ENCODE results near the gene GLIPR2. TPM values are rescaled to one million over a fixed set of nuclear protein-coding genes. Genes with fewer than 3 reads are reported as not detected.

Gene GLIPR2
- total RNA-seq, 1 experiment from 2014 or later, result 19.1 TPM

GRCh38 chr9:36140086-36141084 is 3.9 kb downstream of the GLIPR2 start:
- no peak for DNase-seq (ENCODE audit: low read depth)
- in situ Hi-C loops (cut with HindIII; ENCODE audit: low pct_unique_long_range_greater_than_20kb, low sequenced_read_pairs), result no loop called here

- in situ Hi-C loops (cut with HindIII; ENCODE audit: low pct_unique_long_range_greater_than_20kb, low sequenced_read_pairs), result no loop called here
- DNase-seq (ENCODE audit: low read depth), result no peak
Observed at GRCh38 chr9:36141288-36141687, 4.8 kb downstream of the GLIPR2 start.

GRCh38 chr9:36141761-36142160 is 5.2 kb downstream of the GLIPR2 start:
- in situ Hi-C loops (cut with HindIII; ENCODE audit: low pct_unique_long_range_greater_than_20kb, low sequenced_read_pairs), result no loop called here
- no peak for DNase-seq (ENCODE audit: low read depth)

GRCh38 chr9:36142510-36143244 is 6.1 kb downstream of the GLIPR2 start:
- no peak for DNase-seq (ENCODE audit: low read depth)
- in situ Hi-C loops (cut with HindIII; ENCODE audit: low pct_unique_long_range_greater_than_20kb, low sequenced_read_pairs), result no loop called here

GRCh38 chr9:36143245-36143641 is 6.7 kb downstream of the GLIPR2 start:
- DNase-seq (ENCODE audit: low read depth), result no peak
- in situ Hi-C loops (cut with HindIII; ENCODE audit: low pct_unique_long_range_greater_than_20kb, low sequenced_read_pairs), result no loop called here

- in situ Hi-C loops (cut with HindIII; ENCODE audit: low pct_unique_long_range_greater_than_20kb, low sequenced_read_pairs), result no loop called here
- no peak for DNase-seq (ENCODE audit: low read depth)
Observed at GRCh38 chr9:36144309-36145232, 8.0 kb downstream of the GLIPR2 start.

- in situ Hi-C loops (cut with HindIII; ENCODE audit: low pct_unique_long_range_greater_than_20kb, low sequenced_read_pairs), result no loop called here
Observed at GRCh38 chr9:36145970-36146369, 9.4 kb downstream of the GLIPR2 start.

GRCh38 chr9:36146651-36147050 is 10.1 kb downstream of the GLIPR2 start:
- in situ Hi-C loops (cut with HindIII; ENCODE audit: low pct_unique_long_range_greater_than_20kb, low sequenced_read_pairs), result no loop called here

More at GRCh38 chr9:36145970-36146369, 9.4 kb downstream of the GLIPR2 start:
- DNase-seq (ENCODE audit: low read depth), result no peak

GRCh38 chr9:36147441-36148175 is 11.1 kb downstream of the GLIPR2 start:
- no peak for DNase-seq (ENCODE audit: low read depth)
- in situ Hi-C loops (cut with HindIII; ENCODE audit: low pct_unique_long_range_greater_than_20kb, low sequenced_read_pairs), result no loop called here

More at GRCh38 chr9:36146651-36147050, 10.1 kb downstream of the GLIPR2 start:
- no peak for DNase-seq (ENCODE audit: low read depth)

GRCh38 chr9:36148311-36149051 is 11.9 kb downstream of the GLIPR2 start:
- in situ Hi-C loops (cut with HindIII; ENCODE audit: low pct_unique_long_range_greater_than_20kb, low sequenced_read_pairs), result no loop called here
- peak; percentile 82 for DNase-seq (ENCODE audit: low read depth)

GRCh38 chr9:36149197-36149596 is 12.7 kb downstream of the GLIPR2 start:
- in situ Hi-C loops (cut with HindIII; ENCODE audit: low pct_unique_long_range_greater_than_20kb, low sequenced_read_pairs), result no loop called here
- no peak for DNase-seq (ENCODE audit: low read depth)

GRCh38 chr9:36150574-36151315 is 14.2 kb downstream of the GLIPR2 start:
- in situ Hi-C loops (cut with HindIII; ENCODE audit: low pct_unique_long_range_greater_than_20kb, low sequenced_read_pairs), result no loop called here
- no peak for DNase-seq (ENCODE audit: low read depth)

- no peak for DNase-seq (ENCODE audit: low read depth)
- in situ Hi-C loops (cut with HindIII; ENCODE audit: low pct_unique_long_range_greater_than_20kb, low sequenced_read_pairs), result no loop called here
Observed at GRCh38 chr9:36151316-36152210, 15.0 kb downstream of the GLIPR2 start.

GRCh38 chr9:36152741-36153438 is 16.4 kb downstream of the GLIPR2 start:
- in situ Hi-C loops (cut with HindIII; ENCODE audit: low pct_unique_long_range_greater_than_20kb, low sequenced_read_pairs), result no loop called here
- DNase-seq (ENCODE audit: low read depth), result no peak

GRCh38 chr9:36153746-36154145 is 17.2 kb downstream of the GLIPR2 start:
- in situ Hi-C loops (cut with HindIII; ENCODE audit: low pct_unique_long_range_greater_than_20kb, low sequenced_read_pairs), result no loop called here
- DNase-seq (ENCODE audit: low read depth), result no peak

Data from Caki2 (cell line).